HepG2 (cell line): ENCODE data around the gene KCNK7. TPM values are rescaled to one million over a fixed set of nuclear protein-coding genes. Genes with fewer than 3 reads are reported as not detected.

Source experiments
- CREB1 ChIP-seq, 2 experiments: fragments of 450-650 bp in 1 of 2; IDR thresholded peaks; 2 replicates each; pipeline ENCODE4 v1.6.1; 2016 to 2017; ENCODE audit warnings: control low read depth in 1 of 2, mild to moderate bottlenecking in 1 of 2, missing compliant biosample characterization in 1 of 2, missing genetic modification characterization in 1 of 2
- E2F2 ChIP-seq: sonication (generic); formaldehyde crosslinking; IDR thresholded peaks from 2 replicates; pipeline ENCODE4 v1.4.0; 2020; ENCODE audit warnings: missing genetic modification reagents, borderline replicate concordance
- HCFC1 ChIP-seq: fragments of 150-350 bp; IDR thresholded peaks from 2 replicates; pipeline ENCODE4 v1.6.1; 2014; ENCODE audit warnings: low read depth, low read length
- ISX ChIP-seq: sonication (generic); formaldehyde crosslinking; conservative IDR thresholded peaks from 2 replicates; pipeline ENCODE4 v1.5.0; 2020; ENCODE audit warnings: missing genetic modification reagents
- MAFF ChIP-seq: IDR thresholded peaks from 2 replicates; pipeline ENCODE4 v1.6.1; 2011; ENCODE audit warnings: low read depth, low read length, improper control_type of control experiment
- POLR2G ChIP-seq: fragments of 200-400 bp; formaldehyde crosslinking; IDR thresholded peaks from 2 replicates; pipeline ENCODE4 v1.6.1; 2018; ENCODE audit warnings: mild to moderate bottlenecking, low read depth, low read length, moderate library complexity
- RFXANK ChIP-seq: IDR thresholded peaks from 2 replicates; pipeline ENCODE4 v1.6.1; 2016
- SNAI1 ChIP-seq: sonication (generic); formaldehyde crosslinking; IDR thresholded peaks from 2 replicates; pipeline ENCODE4 v1.5.0; 2020; ENCODE audit warnings: mild to moderate bottlenecking, missing genetic modification reagents, borderline replicate concordance
- SP4 ChIP-seq: sonication (generic); formaldehyde crosslinking; IDR thresholded peaks from 2 replicates; pipeline ENCODE4 v1.8.1; 2023; ENCODE audit warnings: mild to moderate bottlenecking, missing genetic modification reagents
- SRSF1 ChIP-seq: fragments of 200-400 bp; formaldehyde crosslinking; optimal IDR thresholded peaks from 2 replicates; pipeline ENCODE3; 2017; ENCODE audit warnings: mild to moderate bottlenecking, low read depth, low read length, moderate library complexity
- SUZ12 ChIP-seq: fragments of 150-350 bp; IDR thresholded peaks from 2 replicates; pipeline ENCODE4 v1.6.1; 2014; ENCODE audit warnings: low read depth, low read length
- TCF12 ChIP-seq, 2 experiments: fragments of 450-650 bp in 1 of 2; sonication (generic) in 1 of 2; formaldehyde crosslinking in 1 of 2; IDR thresholded peaks; 2 replicates each; pipeline versions ENCODE4 v1.6.1 to v1.8.0; 2017 to 2022; ENCODE audit warnings: antibody characterized with exemption in 1 of 2, mild to moderate bottlenecking in 1 of 2, missing genetic modification reagents in 1 of 2, moderate library complexity in 1 of 2
- ZC3H4 ChIP-seq: sonication (generic); formaldehyde crosslinking; IDR thresholded peaks from 2 replicates; pipeline ENCODE4 v1.4.0; 2020; ENCODE audit warnings: missing genetic modification reagents, borderline replicate concordance
- ZFX ChIP-seq: sonication (generic); formaldehyde crosslinking; IDR thresholded peaks from 2 replicates; pipeline ENCODE4 v1.4.0; 2020; ENCODE audit warnings: mild to moderate bottlenecking, low read depth, missing genetic modification reagents, moderate library complexity
- ZNF12 ChIP-seq: sonication (generic); formaldehyde crosslinking; IDR thresholded peaks from 2 replicates; pipeline ENCODE4 v1.5.0; 2020; ENCODE audit warnings: missing genetic modification reagents
- ZNF20 ChIP-seq: sonication (generic); formaldehyde crosslinking; IDR thresholded peaks from 2 replicates; pipeline ENCODE4 v1.4.0; 2020; ENCODE audit warnings: mild to moderate bottlenecking, moderate library complexity, missing genetic modification reagents
- ZNF557 ChIP-seq: sonication (generic); formaldehyde crosslinking; IDR thresholded peaks from 2 replicates; pipeline ENCODE4 v1.4.0; 2020; ENCODE audit warnings: missing genetic modification reagents
- ZNF558 ChIP-seq: sonication (generic); formaldehyde crosslinking; IDR thresholded peaks from 2 replicates; pipeline ENCODE4 v1.9.0; 2022; ENCODE audit warnings: mild to moderate bottlenecking, missing genetic modification reagents, borderline replicate concordance
- polyA plus RNA-seq, 8 experiments: library from polyadenylated mRNA; depleted of rRNA in 3 of 8; stranded (reverse) in 7 of 8; unstranded in 1 of 8; fragments of >200 nt; fragmentation: Illumina TruSeq in 4 of 8; extraction: Trizol in 4 of 8; gene quantifications; 2 replicates each; pipeline versions ENCODE4 v1.2.1 to v1.2.3, GENCODE V29; 2011 to 2016; ENCODE audit warnings: low read depth in 4 of 8, missing spikeins in 1 of 8, mixed read lengths in 1 of 8; ENCODE audit not compliant: insufficient read depth in 1 of 8
- total RNA-seq, 5 experiments: library from RNA; depleted of rRNA; stranded (reverse); fragments of >200 nt; fragmentation: Illumina TruSeq; extraction: Trizol; gene quantifications; 2 replicates each; pipeline ENCODE4 v1.2.3, GENCODE V29; 2016; ENCODE audit warnings: low read depth in 1 of 5
- TF ChIP-seq, protein P1 (sequence below): sonication (generic); formaldehyde crosslinking; IDR thresholded peaks from 2 replicates; pipeline ENCODE4 v1.8.0; 2022; ENCODE audit warnings: low read depth, missing genetic modification reagents
- TF ChIP-seq, protein P2 (sequence below): sonication (generic); formaldehyde crosslinking; IDR thresholded peaks from 2 replicates; pipeline ENCODE4 v1.4.0; 2020; ENCODE audit warnings: mild to moderate bottlenecking, missing genetic modification reagents, borderline replicate concordance
- TF ChIP-seq, protein P3 (sequence below): sonication (generic); formaldehyde crosslinking; conservative IDR thresholded peaks from 2 replicates; pipeline ENCODE4 v1.8.0; 2022; ENCODE audit warnings: missing genetic modification reagents

The KCNK7 gene
- total and polyA plus RNA-seq, 2 of the 13 experiments (the other 11 are each of a cell fraction or from before 2014, with no cell fraction given) = 0.11 TPM; not detected in 1

DNA sequence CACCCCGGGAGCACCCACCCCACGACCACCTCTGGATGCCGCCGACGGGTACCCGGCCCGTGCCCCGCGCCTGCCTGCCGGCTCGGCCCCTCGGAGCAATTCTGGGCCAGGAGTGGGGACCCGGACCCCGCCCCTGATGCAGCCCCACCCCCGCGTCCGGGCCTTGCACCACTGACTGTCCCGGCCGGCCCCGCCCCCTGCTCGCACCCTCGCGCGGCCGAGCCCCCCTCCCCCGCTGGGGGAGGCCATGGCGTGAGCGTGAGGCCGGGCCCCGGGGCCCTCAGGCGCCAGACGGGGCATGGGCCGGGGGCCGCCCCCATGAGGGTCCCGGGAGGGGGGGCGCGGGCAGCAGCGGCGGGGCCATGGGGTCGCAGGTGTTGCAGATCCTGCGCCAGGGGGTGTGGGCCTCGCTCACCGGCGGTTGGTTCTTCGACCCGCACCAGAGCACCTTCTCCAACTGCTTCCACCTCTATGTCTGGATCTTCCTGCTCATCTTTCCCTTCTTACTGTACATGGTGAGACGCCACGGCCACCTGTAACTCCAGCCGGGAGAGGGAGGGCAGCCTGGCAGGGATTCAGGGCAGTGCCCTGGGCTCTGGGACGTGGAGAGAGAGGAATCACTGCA, 20.5 kb upstream of the KCNK7 start (continued):
- TF ChIP-seq, protein P1, sequence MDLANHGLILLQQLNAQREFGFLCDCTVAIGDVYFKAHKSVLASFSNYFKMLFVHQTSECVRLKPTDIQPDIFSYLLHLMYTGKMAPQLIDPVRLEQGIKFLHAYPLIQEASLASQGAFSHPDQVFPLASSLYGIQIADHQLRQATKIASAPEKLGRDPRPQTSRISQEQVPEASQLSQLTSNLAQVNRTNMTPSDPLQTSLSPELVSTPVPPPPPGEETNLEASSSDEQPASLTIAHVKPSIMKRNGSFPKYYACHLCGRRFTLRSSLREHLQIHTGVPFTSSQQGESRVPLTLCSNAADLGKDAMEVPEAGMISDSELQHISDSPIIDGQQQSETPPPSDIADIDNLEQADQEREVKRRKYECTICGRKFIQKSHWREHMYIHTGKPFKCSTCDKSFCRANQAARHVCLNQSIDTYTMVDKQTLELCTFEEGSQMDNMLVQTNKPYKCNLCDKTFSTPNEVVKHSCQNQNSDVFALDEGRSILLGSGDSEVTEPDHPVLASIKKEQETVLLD (CRISPR knock-in tag) = peak; percentile 39; the same call in 1 of the 2 replicates
- no peak for TF ChIP-seq CREB1 (IDR thresholded peaks at IDR 0.05)
- TF ChIP-seq CREB1 (CRISPR knock-in tag; IDR thresholded peaks at IDR 0.05) = no peak
- no peak for TF ChIP-seq SRSF1
- TF ChIP-seq POLR2G = peak; percentile 65
- no peak; the same call in 1 of the 2 replicates for TF ChIP-seq ZC3H4 (CRISPR knock-in tag)
- no peak for TF ChIP-seq HCFC1
- no peak for TF ChIP-seq ZNF20
- TF ChIP-seq ZNF558 = no peak
- no peak for TF ChIP-seq TCF12 (IDR thresholded peaks at IDR 0.05)
- TF ChIP-seq TCF12 (CRISPR knock-in tag; IDR thresholded peaks at IDR 0.05) = peak; percentile 59; the same call in 1 of the 2 replicates
- no peak for TF ChIP-seq SUZ12
- no peak for TF ChIP-seq ZNF557 (CRISPR knock-in tag)
- peak; percentile 55 for TF ChIP-seq ZFX
- TF ChIP-seq E2F2 (CRISPR knock-in tag) = no peak
- peak; percentile 54; the same call in 1 of the 2 replicates for TF ChIP-seq SP4 (CRISPR knock-in tag)
- no peak for TF ChIP-seq SNAI1 (CRISPR knock-in tag)
- TF ChIP-seq ZNF12 (CRISPR knock-in tag) = 0 out of 2 replicates have a peak, but pooled peaks have one; percentile 19
- no peak for TF ChIP-seq ISX (CRISPR knock-in tag)
- TF ChIP-seq, protein P2, sequence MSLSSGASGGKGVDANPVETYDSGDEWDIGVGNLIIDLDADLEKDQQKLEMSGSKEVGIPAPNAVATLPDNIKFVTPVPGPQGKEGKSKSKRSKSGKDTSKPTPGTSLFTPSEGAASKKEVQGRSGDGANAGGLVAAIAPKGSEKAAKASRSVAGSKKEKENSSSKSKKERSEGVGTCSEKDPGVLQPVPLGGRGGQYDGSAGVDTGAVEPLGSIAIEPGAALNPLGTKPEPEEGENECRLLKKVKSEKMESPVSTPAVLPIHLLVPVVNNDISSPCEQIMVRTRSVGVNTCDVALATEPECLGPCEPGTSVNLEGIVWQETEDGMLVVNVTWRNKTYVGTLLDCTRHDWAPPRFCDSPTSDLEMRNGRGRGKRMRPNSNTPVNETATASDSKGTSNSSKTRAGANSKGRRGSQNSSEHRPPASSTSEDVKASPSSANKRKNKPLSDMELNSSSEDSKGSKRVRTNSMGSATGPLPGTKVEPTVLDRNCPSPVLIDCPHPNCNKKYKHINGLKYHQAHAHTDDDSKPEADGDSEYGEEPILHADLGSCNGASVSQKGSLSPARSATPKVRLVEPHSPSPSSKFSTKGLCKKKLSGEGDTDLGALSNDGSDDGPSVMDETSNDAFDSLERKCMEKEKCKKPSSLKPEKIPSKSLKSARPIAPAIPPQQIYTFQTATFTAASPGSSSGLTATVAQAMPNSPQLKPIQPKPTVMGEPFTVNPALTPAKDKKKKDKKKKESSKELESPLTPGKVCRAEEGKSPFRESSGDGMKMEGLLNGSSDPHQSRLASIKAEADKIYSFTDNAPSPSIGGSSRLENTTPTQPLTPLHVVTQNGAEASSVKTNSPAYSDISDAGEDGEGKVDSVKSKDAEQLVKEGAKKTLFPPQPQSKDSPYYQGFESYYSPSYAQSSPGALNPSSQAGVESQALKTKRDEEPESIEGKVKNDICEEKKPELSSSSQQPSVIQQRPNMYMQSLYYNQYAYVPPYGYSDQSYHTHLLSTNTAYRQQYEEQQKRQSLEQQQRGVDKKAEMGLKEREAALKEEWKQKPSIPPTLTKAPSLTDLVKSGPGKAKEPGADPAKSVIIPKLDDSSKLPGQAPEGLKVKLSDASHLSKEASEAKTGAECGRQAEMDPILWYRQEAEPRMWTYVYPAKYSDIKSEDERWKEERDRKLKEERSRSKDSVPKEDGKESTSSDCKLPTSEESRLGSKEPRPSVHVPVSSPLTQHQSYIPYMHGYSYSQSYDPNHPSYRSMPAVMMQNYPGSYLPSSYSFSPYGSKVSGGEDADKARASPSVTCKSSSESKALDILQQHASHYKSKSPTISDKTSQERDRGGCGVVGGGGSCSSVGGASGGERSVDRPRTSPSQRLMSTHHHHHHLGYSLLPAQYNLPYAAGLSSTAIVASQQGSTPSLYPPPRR (CRISPR knock-in tag) = 0 out of 2 replicates have a peak, but pooled peaks have one; percentile 29
- no peak for TF ChIP-seq RFXANK (CRISPR knock-in tag)
- no peak for TF ChIP-seq MAFF
- TF ChIP-seq, protein P3, sequence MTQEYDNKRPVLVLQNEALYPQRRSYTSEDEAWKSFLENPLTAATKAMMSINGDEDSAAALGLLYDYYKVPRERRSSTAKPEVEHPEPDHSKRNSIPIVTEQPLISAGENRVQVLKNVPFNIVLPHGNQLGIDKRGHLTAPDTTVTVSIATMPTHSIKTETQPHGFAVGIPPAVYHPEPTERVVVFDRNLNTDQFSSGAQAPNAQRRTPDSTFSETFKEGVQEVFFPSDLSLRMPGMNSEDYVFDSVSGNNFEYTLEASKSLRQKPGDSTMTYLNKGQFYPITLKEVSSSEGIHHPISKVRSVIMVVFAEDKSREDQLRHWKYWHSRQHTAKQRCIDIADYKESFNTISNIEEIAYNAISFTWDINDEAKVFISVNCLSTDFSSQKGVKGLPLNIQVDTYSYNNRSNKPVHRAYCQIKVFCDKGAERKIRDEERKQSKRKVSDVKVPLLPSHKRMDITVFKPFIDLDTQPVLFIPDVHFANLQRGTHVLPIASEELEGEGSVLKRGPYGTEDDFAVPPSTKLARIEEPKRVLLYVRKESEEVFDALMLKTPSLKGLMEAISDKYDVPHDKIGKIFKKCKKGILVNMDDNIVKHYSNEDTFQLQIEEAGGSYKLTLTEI = no peak
